DOHH2 (cell line): Measurements from ENCODE around the gene THAP3.

Experiments used
- H3F3A ChIP-seq: fragments of 200-600 bp; sonication (generic), shearing (Covaris generic); 2 replicates; pipeline ENCODE4 v1.6.0; 2016; ENCODE audit warnings: antibody characterized with exemption, mild to moderate bottlenecking; ENCODE audit not compliant: control insufficient read depth, insufficient read depth
- H3K27ac ChIP-seq: fragments of 200-600 bp; sonication (generic); 2 replicates; pipeline ENCODE4 v1.5.1; 2014; ENCODE audit warnings: low read depth, mild to moderate bottlenecking, low read length, moderate library complexity
- H3K27me3 ChIP-seq: fragments of 200-600 bp; sonication (generic); 2 replicates; pipeline ENCODE4 v1.6.1; 2014; ENCODE audit warnings: mild to moderate bottlenecking, low read length, mixed read lengths; ENCODE audit not compliant: control insufficient read depth
- H3K36me3 ChIP-seq: fragments of 200-600 bp; sonication (generic); 2 replicates; pipeline ENCODE4 v1.6.1; 2014; ENCODE audit warnings: mild to moderate bottlenecking, low read length, moderate library complexity, mixed read lengths; ENCODE audit not compliant: control insufficient read depth
- H3K4me1 ChIP-seq: fragments of 200-600 bp; sonication (generic); 2 replicates; pipeline ENCODE4 v1.6.1; 2014; ENCODE audit warnings: mild to moderate bottlenecking, low read length, mixed read lengths; ENCODE audit not compliant: control insufficient read depth
- H3K4me2 ChIP-seq: fragments of 200-600 bp; sonication (generic); 2 replicates; pipeline ENCODE4 v1.6.0; 2014; ENCODE audit warnings: mild to moderate bottlenecking, low read length, moderate library complexity
- H3K4me3 ChIP-seq: fragments of 200-600 bp; sonication (generic); 2 replicates; pipeline ENCODE4 v1.5.1; 2014; ENCODE audit warnings: mild to moderate bottlenecking, low read length, mixed read lengths
- H3K79me2 ChIP-seq: fragments of 200-600 bp; sonication (generic); 2 replicates; pipeline ENCODE4 v1.6.1; 2014; ENCODE audit warnings: mild to moderate bottlenecking, low read length, mixed read lengths; ENCODE audit not compliant: control insufficient read depth
- H3K9me2 ChIP-seq: fragments of 200-600 bp; sonication (generic); replicated peaks from 2 replicates; pipeline ENCODE4 v1.6.1; 2014; ENCODE audit warnings: mild to moderate bottlenecking, low read length, mixed read lengths; ENCODE audit not compliant: control insufficient read depth
- H3K9me3 ChIP-seq: fragments of 200-600 bp; sonication (generic); 2 replicates; pipeline ENCODE4 v1.6.1; 2014; ENCODE audit warnings: antibody characterized with exemption, low read length, mixed read lengths; ENCODE audit not compliant: control insufficient read depth, insufficient read depth
- H4K20me1 ChIP-seq: fragments of 200-600 bp; sonication (generic); 2 replicates; pipeline ENCODE4 v1.6.0; 2014; ENCODE audit warnings: low read depth, mild to moderate bottlenecking, antibody characterized with exemption, low read length, moderate library complexity; ENCODE audit not compliant: control insufficient read depth, insufficient read depth
- EZH2phosphoT487 ChIP-seq: fragments of 200-600 bp; sonication (generic); IDR thresholded peaks from 2 replicates; pipeline ENCODE4 v1.6.1; 2017; ENCODE audit warnings: borderline replicate concordance, mild to moderate bottlenecking, antibody characterized with exemption, low read length, moderate library complexity, mixed read lengths
- TF ChIP-seq, protein P1 (sequence below): fragments of 200-600 bp; sonication (generic); IDR thresholded peaks from one replicate; pipeline ENCODE4 v1.5.1; 2014; ENCODE audit warnings: antibody characterized with exemption, mild to moderate bottlenecking, low read depth, low read length; ENCODE audit not compliant: poor library complexity, severe bottlenecking

Gene THAP3

DNA sequence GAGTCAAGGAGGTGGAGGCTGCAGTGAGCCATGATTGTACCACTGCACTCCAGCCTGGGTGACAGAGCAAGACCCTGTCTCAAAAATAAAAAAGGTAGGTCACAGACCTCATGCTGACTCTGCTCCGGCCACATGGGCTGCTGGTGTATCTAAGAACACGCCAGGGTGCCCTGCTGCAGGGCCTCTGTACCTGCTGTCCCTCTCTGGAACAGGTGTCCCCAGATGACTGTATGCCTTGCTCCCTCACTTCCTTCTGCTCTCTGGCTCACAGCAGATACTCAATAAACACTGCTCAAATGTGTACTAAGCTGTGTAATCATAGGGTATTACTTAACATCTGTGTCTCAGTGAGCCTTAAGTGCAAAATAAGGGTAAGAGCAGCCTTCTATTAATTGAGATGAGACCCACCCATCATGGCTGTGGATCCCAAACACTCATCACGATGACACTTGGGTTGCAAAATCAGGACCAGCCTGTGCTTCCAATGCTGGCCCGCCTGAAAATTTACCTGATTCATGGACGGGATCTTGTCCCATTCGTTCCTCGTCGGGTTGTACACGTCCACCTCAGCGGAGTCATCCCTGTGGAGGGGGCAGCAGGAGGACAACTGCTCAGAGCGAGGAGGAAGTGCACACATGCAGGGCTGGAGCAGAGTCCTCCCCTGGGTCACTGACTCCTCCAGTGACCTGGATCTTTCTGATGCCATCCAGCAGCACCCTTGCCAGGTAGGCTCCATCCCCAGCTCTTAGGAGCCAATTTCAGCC is 29.5 kb upstream of the THAP3 start:
- no peak for TF ChIP-seq EZH2phosphoT487
- TF ChIP-seq, protein P1, sequence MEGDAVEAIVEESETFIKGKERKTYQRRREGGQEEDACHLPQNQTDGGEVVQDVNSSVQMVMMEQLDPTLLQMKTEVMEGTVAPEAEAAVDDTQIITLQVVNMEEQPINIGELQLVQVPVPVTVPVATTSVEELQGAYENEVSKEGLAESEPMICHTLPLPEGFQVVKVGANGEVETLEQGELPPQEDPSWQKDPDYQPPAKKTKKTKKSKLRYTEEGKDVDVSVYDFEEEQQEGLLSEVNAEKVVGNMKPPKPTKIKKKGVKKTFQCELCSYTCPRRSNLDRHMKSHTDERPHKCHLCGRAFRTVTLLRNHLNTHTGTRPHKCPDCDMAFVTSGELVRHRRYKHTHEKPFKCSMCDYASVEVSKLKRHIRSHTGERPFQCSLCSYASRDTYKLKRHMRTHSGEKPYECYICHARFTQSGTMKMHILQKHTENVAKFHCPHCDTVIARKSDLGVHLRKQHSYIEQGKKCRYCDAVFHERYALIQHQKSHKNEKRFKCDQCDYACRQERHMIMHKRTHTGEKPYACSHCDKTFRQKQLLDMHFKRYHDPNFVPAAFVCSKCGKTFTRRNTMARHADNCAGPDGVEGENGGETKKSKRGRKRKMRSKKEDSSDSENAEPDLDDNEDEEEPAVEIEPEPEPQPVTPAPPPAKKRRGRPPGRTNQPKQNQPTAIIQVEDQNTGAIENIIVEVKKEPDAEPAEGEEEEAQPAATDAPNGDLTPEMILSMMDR, result no peak
- peaks cover 3% of the 10 kb centered on the region; the same call in 1 of the 2 replicates for H3F3A ChIP-seq
- H3K9me2 ChIP-seq, result no peaks in the 10 kb centered on the region
- 0 out of 2 replicates have a peak, but pooled peaks cover 5% of the 10 kb centered on the region for H4K20me1 ChIP-seq
- H3K4me2 ChIP-seq, result no peak overlapping the region
- H3K4me1 ChIP-seq, result peaks cover 11% of the 10 kb centered on the region
- H3K9me3 ChIP-seq, result no peaks in the 10 kb centered on the region
- no peak overlapping the region for H3K4me3 ChIP-seq
- peaks cover under 1% of the 10 kb centered on the region for H3K27me3 ChIP-seq
- H3K36me3 ChIP-seq, result peaks cover 20% of the 10 kb centered on the region
- no peak overlapping the region for H3K27ac ChIP-seq
- H3K79me2 ChIP-seq, result peaks cover 7% of the 10 kb centered on the region

DNA sequence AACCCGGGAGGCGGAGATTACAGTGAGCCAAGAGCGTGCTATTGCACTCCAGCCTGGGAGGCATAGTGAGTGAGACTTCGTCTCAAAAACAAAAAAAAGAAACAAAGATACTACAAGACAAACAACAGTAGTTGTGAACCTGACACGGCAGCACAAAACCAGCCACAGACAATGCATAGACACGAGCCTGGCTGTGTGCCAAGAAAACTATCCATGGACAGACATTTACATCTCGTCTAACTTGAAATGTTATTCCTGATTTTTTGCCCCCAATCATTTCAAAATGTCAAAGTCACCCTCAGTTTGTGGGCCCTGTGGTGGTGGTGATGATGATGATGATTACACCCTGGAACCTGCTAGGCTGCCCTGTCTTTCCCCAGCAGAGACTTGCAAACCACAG is 28.3 kb upstream of the THAP3 start:
- Histone ChIP-seq H3K9me2 (no peaks in the 10 kb centered on the region), H3K4me3 (no peak overlapping the region), H3K27me3 (peaks cover 13% of the 10 kb centered on the region), H3K9me3 (no peaks in the 10 kb centered on the region), H3K4me2 (no peak overlapping the region), H3K36me3 (peaks cover 13% of the 10 kb centered on the region; the same call in 1 of the 2 replicates), H3K4me1 (peaks cover 23% of the 10 kb centered on the region), H4K20me1 (peaks cover 10% of the 10 kb centered on the region; the same call in 1 of the 2 replicates), H3K27ac (no peak overlapping the region), H3F3A (peaks cover 5% of the 10 kb centered on the region; the same call in 1 of the 2 replicates), H3K79me2 (peaks cover 19% of the 10 kb centered on the region)
- no peak for TF ChIP-seq EZH2phosphoT487
- TF ChIP-seq, protein P1, result no peak

DNA sequence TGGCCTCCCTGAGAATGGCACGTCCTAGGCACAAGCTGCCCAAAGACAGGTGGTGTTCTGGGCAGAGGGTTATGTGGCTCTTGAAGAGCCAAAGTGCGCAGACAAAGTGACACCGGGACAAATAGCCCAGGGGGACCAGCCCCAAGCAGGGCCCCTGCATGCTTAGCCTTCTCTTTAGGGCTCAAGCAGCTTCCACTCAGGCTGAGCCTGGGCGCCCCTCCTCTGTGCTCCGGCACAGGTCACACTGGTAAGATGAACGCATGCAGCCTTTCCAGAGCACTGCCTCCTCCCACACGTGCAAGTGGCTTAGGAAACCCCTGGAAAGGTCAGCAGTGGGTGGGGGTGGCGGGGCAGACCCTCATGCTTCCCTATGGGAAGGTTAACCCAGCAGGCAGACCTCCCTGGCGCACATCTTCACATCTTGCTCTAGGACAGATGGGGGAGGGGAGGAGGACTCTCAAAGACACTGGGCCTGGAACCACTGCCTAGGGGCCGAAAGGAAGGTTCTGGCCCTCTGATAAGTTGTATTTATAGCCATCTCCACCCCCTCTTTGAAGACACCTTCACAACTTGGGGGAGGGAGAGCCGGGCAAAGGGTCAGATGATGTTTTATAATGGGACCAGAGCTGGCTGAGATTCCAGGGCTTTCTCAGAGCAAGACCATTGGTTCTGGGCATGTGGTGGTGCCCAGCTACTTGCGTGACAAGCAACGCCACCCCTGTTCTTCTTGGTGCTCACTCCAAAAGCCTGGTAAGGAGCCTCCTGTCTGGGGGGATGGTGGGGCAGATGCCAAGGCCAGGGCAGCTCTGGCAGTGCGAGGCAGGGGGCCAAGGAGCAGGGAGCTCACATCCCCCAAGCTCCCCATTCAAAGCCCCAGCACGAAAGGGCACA is 27.5 kb upstream of the THAP3 start:
- Histone ChIP-seq H4K20me1 (peaks cover 10% of the 10 kb centered on the region; the same call in 1 of the 2 replicates), H3K4me3 (no peak overlapping the region), H3K9me2 (no peaks in the 10 kb centered on the region), H3K4me1 (peaks cover 31% of the 10 kb centered on the region), H3K36me3 (peaks cover 13% of the 10 kb centered on the region; the same call in 1 of the 2 replicates), H3F3A (peaks cover 5% of the 10 kb centered on the region; the same call in 1 of the 2 replicates), H3K4me2 (no peak overlapping the region), H3K27ac (no peak overlapping the region), H3K79me2 (peaks cover 25% of the 10 kb centered on the region), H3K9me3 (no peaks in the 10 kb centered on the region), H3K27me3 (peaks cover 21% of the 10 kb centered on the region)
- TF ChIP-seq EZH2phosphoT487, result no peak
- TF ChIP-seq, protein P1, result no peak
